Nephron (organoid): Measurements from ENCODE around the gene PEX11G.
"Not testable (repeated sequence)": the region's sequence is repeated elsewhere in the genome, so short reads cannot be mapped to it uniquely, and the experiment has no call there.

ENCODE experiments used
- H3K27ac Mint-ChIP-seq, 3 experiments: 2 replicates each; pipeline ENCODE4 v1.8.0; 2020; ENCODE audit warnings: mixed read lengths in 3 of 3, mild to moderate bottlenecking in 2 of 3, moderate library complexity in 1 of 3
- H3K27me3 Mint-ChIP-seq: 2 replicates; pipeline ENCODE4 v1.8.0; 2021; ENCODE audit warnings: low read depth, mild to moderate bottlenecking, moderate library complexity, mixed read lengths
- H3K36me3 Mint-ChIP-seq: 2 replicates; pipeline ENCODE4 v1.8.0; 2020; ENCODE audit warnings: low read depth, mixed read lengths
- H3K4me1 Mint-ChIP-seq: 2 replicates; pipeline ENCODE4 v1.8.0; 2020; ENCODE audit warnings: mixed read lengths
- H3K4me3 Mint-ChIP-seq, 3 experiments: 2 replicates each; pipeline ENCODE4 v1.8.0; 2020; ENCODE audit warnings: mild to moderate bottlenecking in 3 of 3, mixed read lengths in 3 of 3, moderate library complexity in 2 of 3
- H3K9me3 Mint-ChIP-seq: 2 replicates; pipeline ENCODE4 v1.8.0; 2020; ENCODE audit warnings: mixed read lengths
- TF ChIP-seq, protein P1 (sequence below), 3 experiments: fragments of 200-600 bp; sonication (generic); IDR thresholded peaks; one replicate each; pipeline ENCODE4 v1.5.0; 2021; ENCODE audit warnings: antibody characterized with exemption in 3 of 3; ENCODE audit not compliant: unreplicated experiment in 3 of 3

Gene PEX11G

DNA sequence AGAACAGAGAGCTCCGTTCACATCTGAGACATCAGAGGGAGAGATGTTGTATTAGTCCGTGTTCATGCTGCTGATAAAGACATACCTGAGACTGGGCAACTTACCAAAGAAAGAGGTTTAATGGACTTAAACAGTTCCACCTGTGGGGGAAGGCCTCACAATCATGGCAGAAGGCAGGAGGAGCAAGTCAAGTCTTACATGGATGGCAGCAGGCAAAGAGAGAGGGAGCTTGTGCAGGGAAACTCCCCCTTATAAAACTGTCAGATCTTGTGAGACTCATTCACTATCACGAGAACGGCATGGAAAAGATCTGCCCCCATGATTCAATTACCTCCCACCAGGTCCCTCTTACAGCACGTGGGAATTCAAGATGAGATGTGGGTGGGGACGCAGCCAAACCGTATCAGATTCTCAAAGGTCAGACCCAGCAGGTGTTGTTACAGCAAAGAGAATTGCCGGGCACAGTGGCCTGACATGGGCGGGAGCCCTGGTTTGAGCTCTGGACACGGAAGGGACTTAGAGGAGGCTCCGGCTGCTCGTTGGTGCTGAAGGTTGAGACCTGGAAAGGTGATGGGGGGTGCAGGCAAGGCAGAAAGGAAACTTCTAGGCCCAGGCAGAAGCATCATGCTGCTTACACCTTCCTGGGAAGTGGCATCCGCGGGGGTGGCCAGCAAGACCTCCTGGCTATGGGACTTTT is 33.1 kb downstream of the PEX11G start:
- Mint-ChIP-seq H3K27me3 (no peaks in the 10 kb centered on the region), H3K36me3 (peaks cover 90% of the 10 kb centered on the region), H3K4me1 (no peaks in the 10 kb centered on the region), H3K9me3 (peaks cover 34% of the 10 kb centered on the region), H3K27ac (no peak overlapping the region), H3K4me3 (no peak overlapping the region)
- TF ChIP-seq, protein P1, sequence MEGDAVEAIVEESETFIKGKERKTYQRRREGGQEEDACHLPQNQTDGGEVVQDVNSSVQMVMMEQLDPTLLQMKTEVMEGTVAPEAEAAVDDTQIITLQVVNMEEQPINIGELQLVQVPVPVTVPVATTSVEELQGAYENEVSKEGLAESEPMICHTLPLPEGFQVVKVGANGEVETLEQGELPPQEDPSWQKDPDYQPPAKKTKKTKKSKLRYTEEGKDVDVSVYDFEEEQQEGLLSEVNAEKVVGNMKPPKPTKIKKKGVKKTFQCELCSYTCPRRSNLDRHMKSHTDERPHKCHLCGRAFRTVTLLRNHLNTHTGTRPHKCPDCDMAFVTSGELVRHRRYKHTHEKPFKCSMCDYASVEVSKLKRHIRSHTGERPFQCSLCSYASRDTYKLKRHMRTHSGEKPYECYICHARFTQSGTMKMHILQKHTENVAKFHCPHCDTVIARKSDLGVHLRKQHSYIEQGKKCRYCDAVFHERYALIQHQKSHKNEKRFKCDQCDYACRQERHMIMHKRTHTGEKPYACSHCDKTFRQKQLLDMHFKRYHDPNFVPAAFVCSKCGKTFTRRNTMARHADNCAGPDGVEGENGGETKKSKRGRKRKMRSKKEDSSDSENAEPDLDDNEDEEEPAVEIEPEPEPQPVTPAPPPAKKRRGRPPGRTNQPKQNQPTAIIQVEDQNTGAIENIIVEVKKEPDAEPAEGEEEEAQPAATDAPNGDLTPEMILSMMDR (IDR thresholded peaks at IDR 0.05; ENCODE audit: unreplicated experiment in 3 of 3): no peak

DNA sequence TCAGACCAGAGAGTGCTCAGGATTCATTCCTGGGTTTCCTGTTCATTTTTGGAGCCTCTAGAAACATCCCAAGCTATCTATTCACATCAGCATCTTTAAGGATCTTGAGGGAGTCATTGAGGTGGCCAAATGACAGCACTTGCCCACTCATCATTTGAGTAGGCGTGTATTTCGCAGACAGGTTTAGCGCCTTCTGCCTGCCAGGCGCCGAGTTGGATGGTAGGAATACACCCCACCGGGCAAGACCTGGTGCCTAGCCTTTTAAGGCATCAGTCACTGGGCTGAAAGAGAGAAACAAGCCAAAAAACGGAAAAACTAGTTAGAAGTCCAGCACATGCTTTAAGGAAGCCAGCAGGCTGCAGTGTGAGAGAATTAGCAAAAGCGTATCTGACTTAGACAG is 33.8 kb downstream of the PEX11G start:
- peaks cover 41% of the 10 kb centered on the region for H3K9me3 Mint-ChIP-seq
- H3K4me3 Mint-ChIP-seq: no peak overlapping the region
- no peaks in the 10 kb centered on the region for H3K4me1 Mint-ChIP-seq
- H3K27me3 Mint-ChIP-seq: no peaks in the 10 kb centered on the region
- TF ChIP-seq, protein P1 (IDR thresholded peaks at IDR 0.05; ENCODE audit: unreplicated experiment in 3 of 3): no peak
- H3K36me3 Mint-ChIP-seq: peaks cover 94% of the 10 kb centered on the region
- H3K27ac Mint-ChIP-seq: no peak overlapping the region

DNA sequence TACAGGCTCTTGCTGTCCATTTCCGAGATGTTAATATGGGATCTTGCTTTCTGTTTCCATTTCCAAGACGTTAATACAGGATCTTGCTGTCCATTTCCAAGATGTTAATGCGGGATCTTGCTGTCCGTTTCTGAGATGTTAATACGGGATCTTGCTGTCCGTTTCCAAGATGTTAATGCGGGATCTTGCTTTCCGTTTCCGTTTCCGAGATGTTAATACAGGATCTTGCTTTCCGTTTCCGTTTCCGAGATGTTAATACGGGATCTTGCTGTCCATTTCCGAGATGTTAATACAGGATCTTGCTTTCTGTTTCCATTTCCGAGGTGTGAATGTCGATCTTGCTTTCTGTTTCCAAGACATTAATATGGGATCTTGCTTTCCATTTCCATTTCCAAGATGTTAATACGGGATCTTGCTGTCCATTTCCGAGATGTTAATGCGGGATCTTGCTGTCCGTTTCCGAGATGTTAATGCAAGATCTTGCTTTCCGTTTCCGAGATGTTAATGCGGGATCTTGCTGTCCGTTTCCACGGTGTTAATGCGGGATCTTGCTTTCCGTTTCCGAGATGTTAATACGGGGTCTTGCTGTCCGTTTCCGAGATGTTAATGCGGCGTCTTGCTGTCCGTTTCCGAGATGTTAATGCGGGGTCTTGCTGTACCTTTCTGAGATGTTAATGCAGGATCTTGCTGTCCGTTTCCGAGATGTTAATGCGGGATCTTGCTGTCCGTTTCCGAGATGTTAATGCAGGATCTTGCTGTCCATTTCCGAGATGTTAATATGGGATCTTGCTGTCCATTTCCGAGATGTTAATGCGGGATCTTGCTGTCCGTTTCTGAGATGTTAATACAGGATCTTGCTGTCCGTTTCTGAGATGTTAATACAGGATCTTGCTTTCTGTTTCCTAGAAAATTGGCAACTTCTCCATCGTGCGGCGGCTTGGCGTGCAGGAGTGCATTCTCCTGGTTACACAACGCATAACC is 38.3 kb downstream of the PEX11G start:
- peaks cover 94% of the 10 kb centered on the region for H3K36me3 Mint-ChIP-seq
- H3K9me3 Mint-ChIP-seq: peaks cover 43% of the 10 kb centered on the region
- no peaks in the 10 kb centered on the region for H3K4me1 Mint-ChIP-seq
- H3K4me3 Mint-ChIP-seq: no peak overlapping the region
- H3K27me3 Mint-ChIP-seq: no peaks in the 10 kb centered on the region
- TF ChIP-seq, protein P1 (IDR thresholded peaks at IDR 0.05; ENCODE audit: unreplicated experiment in 3 of 3): no peak
- no peak overlapping the region for H3K27ac Mint-ChIP-seq

DNA sequence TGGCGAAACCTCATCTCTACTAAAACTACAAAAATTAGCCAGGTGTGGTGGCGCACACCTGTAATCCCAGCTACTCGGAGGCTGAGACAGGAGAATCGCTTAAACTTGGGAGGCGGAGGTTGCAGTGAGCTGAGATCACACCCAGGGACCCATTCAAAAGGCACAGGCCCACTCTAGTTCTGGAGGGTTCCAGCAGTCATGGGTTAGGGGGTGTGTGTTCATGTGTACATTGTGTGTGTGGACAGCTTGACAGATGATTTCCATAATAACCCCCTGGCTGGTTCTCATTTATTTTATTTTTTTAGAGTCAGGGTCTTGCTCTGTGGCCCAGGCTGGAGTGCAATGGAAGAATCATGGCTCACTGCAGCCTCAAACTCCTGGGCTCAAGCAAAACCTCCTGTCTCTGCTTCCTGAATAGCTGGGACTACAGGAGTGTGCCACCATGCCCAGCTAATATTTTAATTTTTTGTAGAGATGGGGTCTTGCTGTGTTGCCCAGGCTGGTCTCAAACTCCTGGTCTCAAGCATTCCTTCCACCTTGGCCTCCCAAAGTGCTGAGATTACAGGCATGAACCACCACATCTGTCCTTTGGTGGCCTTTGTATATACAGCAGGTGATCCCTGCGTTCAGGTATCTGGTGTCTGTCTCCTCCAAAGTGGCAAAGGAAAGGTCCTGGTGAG is 39.3 kb downstream of the PEX11G start:
- H3K27ac Mint-ChIP-seq, H3K27me3 Mint-ChIP-seq, H3K4me3 Mint-ChIP-seq, H3K4me1 Mint-ChIP-seq: not testable (repeated sequence)
- Mint-ChIP-seq H3K9me3 (peaks cover 33% of the 10 kb centered on the region), H3K36me3 (peaks cover 91% of the 10 kb centered on the region)

DNA sequence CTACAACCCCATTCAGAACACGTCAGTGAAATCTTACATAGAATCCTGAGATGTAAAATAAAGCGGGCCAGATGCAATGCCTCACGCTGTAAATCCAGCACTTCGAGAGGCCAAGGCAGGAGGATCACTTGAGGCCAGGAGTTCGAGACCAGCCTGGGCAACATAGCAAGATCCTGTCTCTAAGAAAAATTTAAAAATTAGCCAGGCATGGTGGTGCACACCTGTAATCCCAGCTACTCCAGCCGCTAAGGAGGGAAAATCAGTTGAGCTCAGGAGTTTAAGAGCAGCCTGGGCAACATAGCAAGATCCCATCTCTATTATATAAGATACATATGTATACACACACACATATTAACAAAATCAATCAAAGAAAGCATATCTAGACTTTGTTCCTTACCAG is 41.2 kb downstream of the PEX11G start:
- H3K4me3 Mint-ChIP-seq: no peak overlapping the region
- no peaks in the 10 kb centered on the region for H3K4me1 Mint-ChIP-seq
- H3K9me3 Mint-ChIP-seq: peaks cover 21% of the 10 kb centered on the region
- H3K27ac Mint-ChIP-seq: no peak overlapping the region
- TF ChIP-seq, protein P1 (IDR thresholded peaks at IDR 0.05; ENCODE audit: unreplicated experiment in 3 of 3): no peak
- H3K36me3 Mint-ChIP-seq: peaks cover 85% of the 10 kb centered on the region
- H3K27me3 Mint-ChIP-seq: no peaks in the 10 kb centered on the region

DNA sequence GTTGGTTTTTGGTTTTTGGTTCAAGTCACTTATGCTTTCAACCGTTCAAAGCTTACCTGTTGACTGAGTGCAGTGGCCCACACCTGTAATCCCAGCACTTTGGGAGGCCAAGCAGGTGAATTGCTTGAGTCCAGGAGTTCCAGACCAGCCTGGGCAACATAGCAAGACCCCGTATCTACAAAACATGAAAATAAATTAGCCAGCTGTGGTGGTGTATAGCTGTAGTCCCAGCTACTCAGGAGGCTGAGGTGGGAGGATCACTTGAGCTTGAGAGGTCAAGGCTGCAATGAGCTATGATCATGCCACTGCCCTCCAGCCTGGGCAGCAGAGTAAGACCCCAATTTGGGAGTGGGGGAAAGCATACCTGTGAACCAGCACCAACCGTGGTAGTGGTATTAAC is 43.7 kb downstream of the PEX11G start:
- Mint-ChIP-seq H3K4me1 (no peaks in the 10 kb centered on the region), H3K4me3 (no peak overlapping the region), H3K36me3 (peaks cover 72% of the 10 kb centered on the region), H3K9me3 (peaks cover 8% of the 10 kb centered on the region), H3K27ac (no peak overlapping the region), H3K27me3 (no peaks in the 10 kb centered on the region)
- TF ChIP-seq, protein P1 (IDR thresholded peaks at IDR 0.05; ENCODE audit: unreplicated experiment in 3 of 3): no peak
